Panc1 (cell line): ENCODE data around the gene TACO1.

Experiments used
- POLR2AphosphoS5 ChIP-seq: IDR thresholded peaks from 2 replicates; pipeline ENCODE4 v1.6.1; 2012; ENCODE audit warnings: mild to moderate bottlenecking, low read depth, low read length, moderate library complexity
- TCF7L2 ChIP-seq: IDR thresholded peaks from 2 replicates; pipeline ENCODE4 v1.6.1; 2011; ENCODE audit warnings: mild to moderate bottlenecking, low read depth, low read length, inconsistent platforms
- TF ChIP-seq, protein P1 (sequence below): fragments of 450-650 bp; IDR thresholded peaks from 2 replicates; pipeline ENCODE4 v1.5.1; 2017; ENCODE audit warnings: mild to moderate bottlenecking
- TF ChIP-seq, protein P2 (sequence below), 2 experiments: IDR thresholded peaks; 2 replicates each; pipeline ENCODE4 v1.6.1; 2011 to 2012; ENCODE audit warnings: low read depth in 2 of 2, control low read depth in 1 of 2, low read length in 1 of 2, mild to moderate bottlenecking in 1 of 2, moderate library complexity in 1 of 2; ENCODE audit not compliant: insufficient read depth in 1 of 2

DNA sequence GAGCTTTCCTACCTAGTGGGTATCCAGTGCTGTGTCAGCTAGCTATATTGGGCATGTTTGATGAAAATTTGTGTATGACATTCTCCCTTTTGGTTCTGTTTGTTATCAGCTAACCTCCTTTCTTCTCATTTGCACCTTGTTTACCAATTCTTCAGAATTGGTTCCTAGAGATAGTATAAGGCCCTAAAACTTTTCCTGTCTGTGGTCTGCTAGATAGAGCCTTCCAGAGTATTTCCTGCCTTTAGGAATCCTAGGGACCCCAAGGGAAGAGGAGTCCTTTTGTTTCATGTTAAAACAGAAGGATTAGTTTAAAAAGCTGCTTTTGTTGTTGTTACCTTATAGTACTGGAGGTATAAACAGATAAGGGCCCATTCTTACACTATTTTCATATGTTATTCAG, 33.0 kb downstream of the TACO1 start:
- TF ChIP-seq, protein P1, sequence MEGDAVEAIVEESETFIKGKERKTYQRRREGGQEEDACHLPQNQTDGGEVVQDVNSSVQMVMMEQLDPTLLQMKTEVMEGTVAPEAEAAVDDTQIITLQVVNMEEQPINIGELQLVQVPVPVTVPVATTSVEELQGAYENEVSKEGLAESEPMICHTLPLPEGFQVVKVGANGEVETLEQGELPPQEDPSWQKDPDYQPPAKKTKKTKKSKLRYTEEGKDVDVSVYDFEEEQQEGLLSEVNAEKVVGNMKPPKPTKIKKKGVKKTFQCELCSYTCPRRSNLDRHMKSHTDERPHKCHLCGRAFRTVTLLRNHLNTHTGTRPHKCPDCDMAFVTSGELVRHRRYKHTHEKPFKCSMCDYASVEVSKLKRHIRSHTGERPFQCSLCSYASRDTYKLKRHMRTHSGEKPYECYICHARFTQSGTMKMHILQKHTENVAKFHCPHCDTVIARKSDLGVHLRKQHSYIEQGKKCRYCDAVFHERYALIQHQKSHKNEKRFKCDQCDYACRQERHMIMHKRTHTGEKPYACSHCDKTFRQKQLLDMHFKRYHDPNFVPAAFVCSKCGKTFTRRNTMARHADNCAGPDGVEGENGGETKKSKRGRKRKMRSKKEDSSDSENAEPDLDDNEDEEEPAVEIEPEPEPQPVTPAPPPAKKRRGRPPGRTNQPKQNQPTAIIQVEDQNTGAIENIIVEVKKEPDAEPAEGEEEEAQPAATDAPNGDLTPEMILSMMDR = no peak
- TF ChIP-seq TCF7L2 = no peak
- no peak for TF ChIP-seq POLR2AphosphoS5
- TF ChIP-seq, protein P2, sequence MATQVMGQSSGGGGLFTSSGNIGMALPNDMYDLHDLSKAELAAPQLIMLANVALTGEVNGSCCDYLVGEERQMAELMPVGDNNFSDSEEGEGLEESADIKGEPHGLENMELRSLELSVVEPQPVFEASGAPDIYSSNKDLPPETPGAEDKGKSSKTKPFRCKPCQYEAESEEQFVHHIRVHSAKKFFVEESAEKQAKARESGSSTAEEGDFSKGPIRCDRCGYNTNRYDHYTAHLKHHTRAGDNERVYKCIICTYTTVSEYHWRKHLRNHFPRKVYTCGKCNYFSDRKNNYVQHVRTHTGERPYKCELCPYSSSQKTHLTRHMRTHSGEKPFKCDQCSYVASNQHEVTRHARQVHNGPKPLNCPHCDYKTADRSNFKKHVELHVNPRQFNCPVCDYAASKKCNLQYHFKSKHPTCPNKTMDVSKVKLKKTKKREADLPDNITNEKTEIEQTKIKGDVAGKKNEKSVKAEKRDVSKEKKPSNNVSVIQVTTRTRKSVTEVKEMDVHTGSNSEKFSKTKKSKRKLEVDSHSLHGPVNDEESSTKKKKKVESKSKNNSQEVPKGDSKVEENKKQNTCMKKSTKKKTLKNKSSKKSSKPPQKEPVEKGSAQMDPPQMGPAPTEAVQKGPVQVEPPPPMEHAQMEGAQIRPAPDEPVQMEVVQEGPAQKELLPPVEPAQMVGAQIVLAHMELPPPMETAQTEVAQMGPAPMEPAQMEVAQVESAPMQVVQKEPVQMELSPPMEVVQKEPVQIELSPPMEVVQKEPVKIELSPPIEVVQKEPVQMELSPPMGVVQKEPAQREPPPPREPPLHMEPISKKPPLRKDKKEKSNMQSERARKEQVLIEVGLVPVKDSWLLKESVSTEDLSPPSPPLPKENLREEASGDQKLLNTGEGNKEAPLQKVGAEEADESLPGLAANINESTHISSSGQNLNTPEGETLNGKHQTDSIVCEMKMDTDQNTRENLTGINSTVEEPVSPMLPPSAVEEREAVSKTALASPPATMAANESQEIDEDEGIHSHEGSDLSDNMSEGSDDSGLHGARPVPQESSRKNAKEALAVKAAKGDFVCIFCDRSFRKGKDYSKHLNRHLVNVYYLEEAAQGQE (IDR thresholded peaks at IDR 0.05; ENCODE audit: insufficient read depth in 1 of 2, low read depth in 2 of 2, low read length in 1 of 2) = no peak
